ENCODE results near the gene KSR1.

DNA sequence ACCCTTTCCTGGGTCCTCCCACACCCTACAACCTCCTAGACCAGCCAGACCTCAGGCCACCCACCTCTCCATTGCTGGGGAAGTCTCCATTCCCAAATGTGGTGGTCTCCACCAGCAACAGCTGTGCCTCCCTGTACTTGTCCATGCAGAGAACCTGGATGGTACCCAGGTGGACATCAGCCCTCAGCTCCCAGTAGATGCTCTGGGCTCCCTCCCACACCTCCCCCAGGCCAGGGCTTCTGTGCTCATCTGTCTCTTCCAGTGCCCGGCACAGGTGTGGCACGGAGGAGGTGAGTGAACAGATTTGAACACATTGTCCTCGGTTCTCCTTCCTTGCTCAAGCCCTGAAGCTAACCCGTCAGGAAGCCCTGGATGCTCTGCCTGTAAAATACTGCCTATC is 209.3 kb downstream of the KSR1 start:
- TF ChIP-seq, protein P1, sequence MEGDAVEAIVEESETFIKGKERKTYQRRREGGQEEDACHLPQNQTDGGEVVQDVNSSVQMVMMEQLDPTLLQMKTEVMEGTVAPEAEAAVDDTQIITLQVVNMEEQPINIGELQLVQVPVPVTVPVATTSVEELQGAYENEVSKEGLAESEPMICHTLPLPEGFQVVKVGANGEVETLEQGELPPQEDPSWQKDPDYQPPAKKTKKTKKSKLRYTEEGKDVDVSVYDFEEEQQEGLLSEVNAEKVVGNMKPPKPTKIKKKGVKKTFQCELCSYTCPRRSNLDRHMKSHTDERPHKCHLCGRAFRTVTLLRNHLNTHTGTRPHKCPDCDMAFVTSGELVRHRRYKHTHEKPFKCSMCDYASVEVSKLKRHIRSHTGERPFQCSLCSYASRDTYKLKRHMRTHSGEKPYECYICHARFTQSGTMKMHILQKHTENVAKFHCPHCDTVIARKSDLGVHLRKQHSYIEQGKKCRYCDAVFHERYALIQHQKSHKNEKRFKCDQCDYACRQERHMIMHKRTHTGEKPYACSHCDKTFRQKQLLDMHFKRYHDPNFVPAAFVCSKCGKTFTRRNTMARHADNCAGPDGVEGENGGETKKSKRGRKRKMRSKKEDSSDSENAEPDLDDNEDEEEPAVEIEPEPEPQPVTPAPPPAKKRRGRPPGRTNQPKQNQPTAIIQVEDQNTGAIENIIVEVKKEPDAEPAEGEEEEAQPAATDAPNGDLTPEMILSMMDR (conservative IDR thresholded peaks at IDR 0.05; ENCODE audit: low read depth, low read length) = no peak
- no peak for TF ChIP-seq RCOR1 (IDR thresholded peaks at IDR 0.05; ENCODE audit: insufficient replicate concordance, low read length)
- no peak for TF ChIP-seq SMC3 (IDR thresholded peaks at IDR 0.05; ENCODE audit: low read depth, low read length)
- no peak for TF ChIP-seq RAD21 (IDR thresholded peaks at IDR 0.05; ENCODE audit: low read length)
- TF ChIP-seq, protein P2, sequence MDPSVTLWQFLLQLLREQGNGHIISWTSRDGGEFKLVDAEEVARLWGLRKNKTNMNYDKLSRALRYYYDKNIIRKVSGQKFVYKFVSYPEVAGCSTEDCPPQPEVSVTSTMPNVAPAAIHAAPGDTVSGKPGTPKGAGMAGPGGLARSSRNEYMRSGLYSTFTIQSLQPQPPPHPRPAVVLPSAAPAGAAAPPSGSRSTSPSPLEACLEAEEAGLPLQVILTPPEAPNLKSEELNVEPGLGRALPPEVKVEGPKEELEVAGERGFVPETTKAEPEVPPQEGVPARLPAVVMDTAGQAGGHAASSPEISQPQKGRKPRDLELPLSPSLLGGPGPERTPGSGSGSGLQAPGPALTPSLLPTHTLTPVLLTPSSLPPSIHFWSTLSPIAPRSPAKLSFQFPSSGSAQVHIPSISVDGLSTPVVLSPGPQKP (IDR thresholded peaks at IDR 0.05; ENCODE audit: borderline replicate concordance, low read depth, low read length) = no peak
